ENCODE results near the gene TLE4.
"Not testable (repeated sequence)": the region's sequence is repeated elsewhere in the genome, so short reads cannot be mapped to it uniquely, and the experiment has no call there.

TLE4 gene

DNA sequence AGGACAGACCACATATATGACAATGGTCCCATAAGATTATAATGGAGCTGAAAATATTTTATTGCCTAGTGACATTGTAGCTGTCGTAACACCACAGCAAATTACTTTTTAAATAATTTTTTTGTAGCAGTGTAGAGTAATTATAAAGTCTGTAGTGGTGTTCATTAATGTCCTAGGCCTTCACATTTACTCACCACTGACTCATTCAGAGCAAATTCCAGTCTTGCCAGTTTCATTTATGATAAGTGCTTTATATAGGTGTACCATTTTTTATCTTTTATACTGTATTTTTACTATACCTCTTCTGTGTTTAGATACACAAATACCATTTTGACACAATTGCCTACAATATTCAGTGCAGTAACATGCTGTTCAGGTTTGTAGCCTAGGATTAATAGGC, 67.6 kb downstream of the TLE4 start:
- DNase-seq, result no peak

DNA sequence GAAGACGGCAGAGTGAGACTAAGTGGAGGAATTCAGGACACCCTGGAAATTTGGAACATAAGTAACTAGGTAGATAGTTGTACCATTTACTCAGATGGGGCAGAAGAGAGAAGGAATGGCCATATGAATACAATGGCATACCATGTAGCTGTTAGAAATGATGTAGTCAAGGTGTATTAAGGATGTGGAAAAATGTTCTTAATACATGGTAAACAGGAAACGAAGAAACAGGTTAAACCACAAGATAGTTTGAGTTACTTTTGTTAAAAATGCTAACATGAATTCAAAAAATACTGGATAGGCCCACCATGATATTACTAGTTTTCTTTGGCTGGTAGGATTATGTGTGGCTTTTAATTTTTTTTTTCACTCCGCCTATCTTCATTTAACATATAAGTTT, 68.3 kb downstream of the TLE4 start:
- not testable (repeated sequence) for DNase-seq

DNA sequence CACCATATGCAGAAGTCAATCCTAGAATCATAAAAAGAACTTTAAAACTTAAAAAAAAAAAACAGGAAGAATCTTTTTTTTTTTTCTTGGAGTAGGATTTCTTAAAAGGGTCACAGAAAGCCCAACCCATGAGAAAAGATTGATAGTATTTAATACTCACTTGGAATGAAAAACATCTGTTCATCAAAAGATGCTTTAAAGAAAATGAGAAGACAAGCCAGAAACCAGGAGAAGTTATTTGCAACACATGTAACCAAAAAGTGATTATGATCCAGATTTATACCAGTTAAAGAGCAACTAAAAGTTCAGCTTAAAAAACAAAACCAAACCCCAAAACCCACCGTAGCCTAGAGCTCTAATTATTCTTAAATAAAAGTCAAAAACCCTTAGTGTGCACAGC, 69.3 kb downstream of the TLE4 start:
- DNase-seq, result no peak

DNA sequence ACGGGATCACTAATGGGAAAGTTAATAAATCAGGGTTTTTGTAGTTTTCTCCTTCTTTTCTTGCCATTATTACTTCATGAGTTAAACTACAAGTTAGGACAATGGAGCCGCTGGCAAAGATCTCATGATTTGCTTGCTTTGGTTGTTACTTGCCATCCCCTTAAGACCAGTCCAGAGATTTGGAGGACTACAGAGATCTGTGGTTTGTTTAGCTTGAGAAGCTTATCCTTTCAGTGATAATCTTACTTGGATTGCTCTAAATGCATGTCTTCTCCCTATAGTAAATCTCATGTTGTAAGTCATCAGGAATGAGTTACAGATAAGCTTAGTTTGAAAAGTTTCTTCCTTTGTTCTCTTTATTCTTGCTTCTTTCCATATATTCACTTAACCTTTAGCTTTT, 70.9 kb downstream of the TLE4 start:
- DNase-seq, result no peak

DNA sequence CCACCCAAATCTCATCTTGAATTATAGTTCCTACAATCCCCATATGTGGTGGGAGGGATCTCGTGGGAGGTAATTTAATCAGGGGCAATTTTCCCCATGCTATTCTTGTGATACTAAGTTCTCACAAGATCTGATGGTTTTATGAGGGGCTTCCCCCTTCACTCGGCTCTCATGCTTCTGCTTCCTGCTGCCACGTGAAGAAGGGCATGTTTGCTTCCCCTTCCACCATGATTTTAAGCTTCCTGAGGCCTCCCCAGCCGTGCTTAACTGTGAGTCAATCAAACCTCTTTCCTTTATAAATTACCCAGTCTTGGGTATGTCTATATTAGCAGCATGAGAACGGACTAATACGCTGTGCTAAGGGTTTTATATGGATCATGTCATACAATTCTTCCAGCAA, 72.3 kb downstream of the TLE4 start:
- no peak for DNase-seq

DNA sequence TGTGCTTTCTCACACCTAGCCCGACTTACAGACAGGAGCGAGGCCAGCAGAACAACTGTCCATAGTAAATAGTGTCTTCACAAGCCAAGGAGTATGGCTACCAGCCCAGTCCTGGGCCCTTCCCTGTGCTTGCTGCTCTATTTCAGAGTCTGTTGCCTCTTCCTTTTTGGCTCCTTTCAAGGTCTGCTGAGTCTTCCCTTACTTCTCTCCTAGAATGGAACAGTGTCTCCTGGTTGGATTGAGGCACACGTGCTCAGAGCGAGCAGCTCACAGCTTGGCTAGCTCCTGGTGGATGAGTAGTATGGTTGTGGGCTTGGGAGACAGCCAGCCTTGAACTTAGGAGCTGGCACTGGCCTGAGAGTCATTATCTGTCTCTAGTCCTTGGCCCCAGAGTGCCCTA, 72.8 kb downstream of the TLE4 start:
- no peak for DNase-seq

DNA sequence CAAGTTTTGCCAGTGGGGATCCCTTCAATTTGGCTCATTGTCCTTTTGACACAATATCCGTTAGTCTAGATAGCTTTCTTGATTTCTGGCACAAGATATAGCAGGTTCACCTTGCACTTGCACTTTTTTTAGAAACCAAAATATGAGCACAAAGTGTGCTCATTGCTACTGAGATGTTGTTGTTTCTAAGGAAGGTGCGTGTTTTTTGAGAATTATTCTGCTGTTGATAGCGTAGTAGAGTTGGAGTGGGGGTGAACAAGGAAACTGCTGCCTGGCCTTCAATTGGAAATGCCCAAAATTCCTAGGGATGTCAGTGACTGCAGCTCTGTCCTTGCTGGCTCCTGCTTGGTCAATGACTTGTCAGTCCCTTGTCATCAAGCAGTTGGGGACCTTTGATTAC, 73.3 kb downstream of the TLE4 start:
- DNase-seq, result no peak

DNA sequence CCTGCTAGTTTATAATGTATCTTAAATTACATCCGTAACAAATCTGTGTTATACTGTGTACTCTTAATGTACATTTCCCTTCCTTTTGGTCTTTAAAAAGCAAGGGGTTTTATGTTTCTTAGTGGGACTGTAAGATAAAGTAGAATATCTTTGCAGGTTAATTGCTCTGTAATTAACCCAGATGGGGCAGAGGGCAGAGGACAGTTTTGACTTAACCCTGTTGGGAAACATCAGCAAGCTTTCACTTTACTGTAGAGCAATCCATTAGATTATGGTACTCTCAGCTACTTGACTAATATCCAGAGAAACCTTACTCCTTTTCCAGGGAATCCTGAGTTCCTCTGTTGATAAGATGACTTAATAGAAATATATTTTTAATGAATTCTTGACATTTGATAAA, 74.3 kb downstream of the TLE4 start:
- no peak for DNase-seq

DNA sequence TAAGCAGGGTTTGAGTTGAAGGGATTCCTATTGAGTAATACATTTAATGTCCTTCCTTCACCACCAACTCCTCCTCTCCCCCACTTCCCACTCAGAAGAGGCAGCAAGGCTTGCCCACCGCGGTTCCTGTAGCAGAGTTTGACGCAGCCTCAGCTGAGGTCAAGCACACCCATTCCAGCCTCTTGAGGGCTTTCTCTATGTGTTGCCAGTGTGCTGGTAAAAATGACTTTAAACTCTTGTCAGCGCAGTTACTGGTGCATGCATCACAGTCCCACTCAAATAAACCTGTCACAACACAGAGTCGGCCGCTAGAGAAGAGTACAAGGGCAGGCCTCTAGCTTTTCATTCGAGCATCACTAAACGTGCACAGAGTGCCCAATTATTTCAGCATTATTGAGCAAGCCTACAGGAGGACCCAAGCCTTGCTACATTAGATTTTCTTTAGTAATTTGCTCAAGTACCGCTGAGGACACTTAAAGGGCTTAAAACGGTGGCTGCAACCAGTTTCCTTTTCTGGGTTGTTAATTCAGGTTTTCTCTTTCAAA, 79.6 kb downstream of the TLE4 start:
- DNase-seq, result peak; percentile 93

DNA sequence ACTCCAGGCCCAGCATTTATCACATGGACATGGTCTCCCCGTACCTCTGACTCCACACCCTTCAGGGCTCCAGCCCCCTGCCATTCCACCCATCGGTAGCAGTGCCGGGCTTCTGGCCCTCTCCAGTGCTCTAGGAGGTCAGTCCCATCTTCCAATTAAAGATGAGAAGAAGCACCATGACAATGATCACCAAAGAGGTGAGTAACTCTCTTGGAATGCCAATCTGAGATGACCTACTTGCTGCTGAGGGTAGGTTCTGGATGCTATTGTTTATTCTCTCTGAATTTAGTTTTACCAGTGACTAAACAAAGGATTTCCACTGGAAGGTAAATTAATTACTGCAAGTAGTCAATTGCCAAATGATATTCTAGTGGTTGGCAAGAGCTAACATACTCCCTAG, 80.8 kb downstream of the TLE4 start:
- no peak for DNase-seq

DNA sequence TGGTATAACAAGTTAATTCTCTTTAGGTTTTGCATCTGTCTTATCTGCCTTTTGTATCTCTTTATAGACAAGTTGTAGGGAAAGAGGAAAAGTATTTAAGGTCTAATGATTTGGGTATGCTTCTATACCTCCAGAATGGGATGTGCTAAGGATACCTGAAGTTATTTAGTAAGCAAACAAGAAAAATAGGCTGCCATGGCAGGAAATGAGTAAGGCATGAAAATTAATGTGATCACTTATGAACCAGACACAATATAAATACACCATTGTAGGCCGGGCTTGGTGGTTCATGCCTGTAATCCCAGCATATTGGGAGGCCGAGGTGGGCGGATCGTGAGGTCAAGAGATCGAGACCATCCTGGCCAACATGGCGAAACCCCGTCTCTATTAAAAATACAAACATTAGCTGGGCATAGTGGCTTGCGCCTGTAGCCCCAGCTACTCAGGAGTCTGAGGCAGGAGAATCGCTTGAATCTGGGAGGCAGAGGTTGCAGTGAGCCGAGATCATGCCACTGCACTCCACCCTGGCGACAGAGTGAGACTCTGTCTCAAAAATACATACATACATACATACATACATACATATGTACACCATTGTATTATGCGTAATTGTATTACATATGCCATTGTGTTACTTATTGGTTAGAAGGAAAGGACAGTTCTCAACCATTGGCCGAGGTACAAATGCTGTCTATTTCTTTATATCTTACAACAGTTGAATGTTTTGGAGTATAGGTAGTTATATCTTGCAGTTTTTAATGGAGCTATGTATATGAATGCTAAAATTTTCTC, 83.0 kb downstream of the TLE4 start:
- DNase-seq, result not testable (repeated sequence)

DNA sequence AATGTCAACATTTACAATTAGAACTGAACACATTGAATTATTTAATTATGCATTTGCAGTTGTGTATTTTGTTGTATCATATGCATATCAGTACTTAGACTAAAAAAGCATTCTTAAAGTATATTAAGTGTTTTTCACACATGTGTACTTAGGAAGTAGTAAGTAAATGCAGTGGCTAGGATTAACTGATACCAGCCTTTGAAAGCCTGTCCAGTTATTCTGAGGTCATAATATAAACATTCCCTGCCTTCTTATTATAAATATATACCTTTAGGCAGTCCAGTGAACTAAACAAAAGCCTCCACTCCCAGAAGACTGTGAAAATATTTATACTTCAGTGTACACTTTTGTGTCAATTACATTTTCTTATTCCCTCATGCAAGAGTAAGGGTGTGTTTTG, 83.8 kb downstream of the TLE4 start:
- DNase-seq, result no peak

DNA sequence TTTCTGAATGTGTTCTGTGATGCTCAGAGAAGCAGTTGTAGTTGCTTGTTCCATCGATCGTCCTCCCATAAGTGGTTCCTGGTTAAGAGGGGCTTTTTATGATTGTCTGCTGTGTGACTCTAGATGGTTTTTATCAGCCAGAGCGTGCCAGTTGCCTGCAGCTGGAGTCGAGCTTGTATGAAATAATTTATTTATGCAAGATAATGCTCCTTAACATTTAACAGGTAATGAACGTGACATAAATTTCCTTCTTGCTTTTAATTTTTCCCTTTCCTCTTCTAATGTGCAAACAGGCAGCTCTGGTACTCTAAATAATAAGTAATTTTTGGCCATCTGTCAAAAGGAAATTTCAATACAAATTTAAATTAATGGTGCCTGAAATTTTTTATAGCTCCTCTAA, 84.4 kb downstream of the TLE4 start:
- DNase-seq, result no peak

DNA sequence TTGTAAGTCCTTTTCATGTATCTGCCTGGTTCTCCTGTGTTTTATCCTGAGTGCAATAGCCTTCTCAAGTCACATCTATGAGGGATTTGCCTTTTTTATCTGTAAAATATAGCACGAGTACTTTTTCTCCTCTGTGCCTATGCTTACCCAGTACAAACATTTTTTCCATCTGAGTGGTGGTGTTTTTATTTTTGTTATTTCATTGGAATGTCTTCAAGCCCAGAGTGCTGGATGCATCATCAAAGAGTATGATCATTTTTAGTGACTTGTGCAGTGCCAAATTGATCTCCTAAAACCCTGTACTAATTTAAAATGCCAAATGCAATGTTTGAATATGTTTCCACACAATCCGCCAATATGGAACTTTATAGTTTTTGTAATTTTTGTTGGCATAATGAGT, 86.1 kb downstream of the TLE4 start:
- no peak for DNase-seq

DNA sequence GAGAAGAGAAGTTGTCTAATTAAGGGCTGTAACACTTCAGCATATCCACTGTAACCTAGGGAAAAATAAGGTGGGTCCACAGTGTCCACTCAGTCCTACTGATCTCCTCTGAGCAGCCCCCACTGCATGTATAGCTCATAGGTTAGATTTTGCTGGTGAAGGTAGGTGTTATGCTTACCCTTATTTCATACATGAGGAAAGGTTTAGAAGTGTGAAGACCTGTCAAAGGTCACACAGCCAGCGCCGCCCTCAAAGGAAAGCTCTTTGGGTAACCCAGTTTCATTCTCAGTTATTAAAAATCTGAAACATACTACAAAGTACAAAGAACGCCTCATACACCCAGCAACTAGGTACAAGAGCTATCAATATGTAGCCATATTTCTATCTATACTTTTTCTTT, 87.2 kb downstream of the TLE4 start:
- DNase-seq, result no peak

DNA sequence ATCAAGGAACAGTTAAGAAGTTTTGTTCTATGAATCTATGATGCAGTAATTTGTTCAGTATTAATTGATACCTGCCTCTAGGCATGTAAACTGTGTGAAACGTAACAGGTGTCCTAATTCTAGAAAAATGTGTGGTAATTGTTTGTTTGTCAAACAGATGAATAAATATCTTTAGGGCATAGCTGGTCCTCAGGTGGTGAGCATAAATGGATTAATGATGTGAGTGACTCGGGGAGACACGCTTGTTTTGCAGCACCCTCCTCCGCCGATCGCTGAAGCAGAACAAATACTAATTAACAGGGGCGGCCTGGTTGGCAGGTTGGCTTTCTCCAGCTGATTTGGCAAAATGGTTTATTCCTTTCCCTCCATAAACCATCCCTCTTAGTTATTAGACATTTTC, 88.8 kb downstream of the TLE4 start:
- DNase-seq, result peak; percentile 71

DNA sequence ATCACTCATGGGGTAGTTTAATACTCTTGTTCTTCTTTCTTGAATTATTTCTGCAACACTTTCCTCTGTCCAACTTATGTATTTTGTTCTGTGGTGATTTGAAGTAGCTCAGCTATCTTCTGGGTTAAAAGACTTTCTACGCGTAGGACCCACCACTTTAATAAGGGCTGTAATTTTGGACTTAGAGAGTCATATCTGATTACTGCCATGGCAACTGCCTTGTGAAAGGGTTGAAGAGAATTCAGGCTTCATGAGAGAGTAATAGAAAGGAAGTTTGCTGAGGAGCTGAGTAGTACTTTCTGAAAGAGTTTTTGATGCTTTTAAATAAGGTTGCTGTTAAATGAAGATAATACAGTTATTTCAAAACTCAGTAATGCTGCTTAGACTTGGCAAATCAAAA, 89.5 kb downstream of the TLE4 start:
- peak; percentile 51 for DNase-seq

DNA sequence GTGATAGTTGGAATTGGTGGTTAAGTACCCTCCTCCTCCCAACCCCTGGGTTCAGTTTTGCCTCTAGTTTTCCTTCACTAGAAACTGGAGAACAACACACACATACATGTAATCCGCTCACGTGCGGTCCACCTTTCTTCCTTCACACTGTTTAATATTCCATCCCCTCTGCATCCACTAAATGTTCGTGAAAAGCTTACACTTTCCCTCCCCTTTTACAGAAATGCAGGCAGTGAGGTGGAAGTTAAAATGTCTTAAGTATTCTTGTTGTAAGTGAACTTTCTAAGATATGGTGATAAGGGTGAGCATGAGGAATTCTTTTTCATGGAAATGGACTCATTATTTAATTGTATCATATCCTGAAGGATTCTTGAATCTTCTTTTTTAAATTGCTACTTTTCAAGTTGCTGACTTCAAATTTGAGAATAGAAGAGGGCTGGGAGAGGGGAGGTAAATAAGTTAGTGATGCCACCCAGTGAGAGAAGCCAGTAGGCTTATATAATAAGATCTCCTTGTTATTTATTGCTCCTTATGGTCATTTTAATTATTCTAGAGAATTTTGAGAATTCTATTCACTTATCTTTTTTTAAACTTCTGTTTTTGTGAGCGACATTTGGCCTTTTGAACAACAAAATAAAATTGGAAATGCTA, 90.2 kb downstream of the TLE4 start:
- peak; percentile 52 for DNase-seq

DNA sequence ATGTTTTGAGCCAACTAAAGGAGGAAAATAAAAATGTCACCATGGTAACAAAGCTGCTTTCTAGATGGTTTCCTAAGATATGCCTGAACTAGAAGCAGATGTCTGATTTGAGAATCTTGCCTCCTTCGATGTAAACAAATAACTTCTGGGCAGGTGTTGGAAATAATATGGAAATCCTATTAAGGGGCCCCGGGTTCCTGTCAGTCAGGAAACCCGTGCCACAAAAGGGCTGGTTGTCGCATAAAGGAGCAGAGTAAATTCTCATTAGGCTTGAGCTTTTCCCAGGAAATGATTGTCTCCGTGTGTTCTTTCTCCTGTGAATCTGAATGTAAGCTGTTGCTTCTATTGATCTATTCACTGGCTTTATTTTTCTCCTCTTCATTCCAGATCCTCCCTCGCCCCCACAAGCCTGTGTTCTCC, 90.8 kb downstream of the TLE4 start:
- peak; percentile 78 for DNase-seq

DNA sequence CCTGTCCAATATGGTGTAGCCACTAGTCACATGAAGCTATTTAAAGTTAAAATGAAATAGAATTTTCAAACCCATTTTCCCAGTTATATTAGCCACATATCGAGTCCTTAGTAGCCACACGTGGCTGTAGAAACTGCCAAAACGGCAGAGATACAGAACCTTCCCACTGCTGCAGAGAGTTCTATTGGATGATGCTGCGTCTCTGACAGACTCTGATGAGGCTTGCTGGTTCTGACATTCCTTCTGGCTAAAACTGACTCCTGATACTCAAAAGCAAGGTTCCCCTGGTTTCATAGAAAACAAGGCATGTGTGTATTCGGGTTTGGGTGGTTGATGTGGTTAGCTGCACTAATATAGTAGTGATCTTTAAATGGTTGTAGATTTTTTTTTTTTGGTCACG, 91.5 kb downstream of the TLE4 start:
- peak; percentile 56 for DNase-seq

DNA sequence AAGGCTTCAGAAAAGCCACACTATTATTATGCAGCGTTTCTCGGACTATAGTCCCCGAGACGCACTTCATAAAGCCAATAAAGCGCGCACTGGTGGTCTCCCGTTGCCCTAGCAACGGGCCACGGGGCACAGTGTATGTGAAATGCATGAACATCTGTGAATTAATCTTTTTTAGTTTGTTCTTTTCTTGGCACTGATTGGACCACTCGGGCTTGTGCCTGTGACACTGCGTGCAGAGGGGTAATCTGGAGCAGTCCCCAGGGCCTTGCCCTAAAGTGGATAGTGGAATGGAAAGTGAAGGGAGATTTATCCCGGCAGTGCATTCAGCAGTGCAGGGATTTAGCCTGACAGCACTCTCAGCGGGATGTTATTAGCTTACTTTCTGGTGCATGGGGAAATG, 92.1 kb downstream of the TLE4 start:
- DNase-seq, result peak; percentile 92

DNA sequence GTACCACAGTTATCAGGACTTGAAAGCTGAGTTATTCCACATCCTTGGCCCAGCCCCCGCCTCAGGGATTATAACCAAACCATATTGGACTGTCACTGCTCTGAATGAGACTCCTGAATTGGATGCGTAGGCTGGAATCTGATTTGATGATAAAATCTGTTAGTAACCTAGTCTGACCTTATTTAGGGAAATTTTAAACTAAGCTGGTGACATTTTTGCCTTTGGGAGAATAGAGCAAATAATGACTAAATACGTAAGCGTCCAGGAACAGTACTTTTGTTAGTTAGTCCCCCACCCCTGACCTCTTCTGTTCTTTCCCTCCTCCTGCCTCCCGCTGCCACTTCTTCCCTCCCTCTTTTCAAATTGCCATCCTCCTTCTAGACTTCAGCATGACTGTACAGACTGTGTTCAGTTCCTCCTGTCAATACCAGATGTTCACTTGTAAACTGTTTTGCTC, 92.6 kb downstream of the TLE4 start:
- peak; percentile 82 for DNase-seq

DNA sequence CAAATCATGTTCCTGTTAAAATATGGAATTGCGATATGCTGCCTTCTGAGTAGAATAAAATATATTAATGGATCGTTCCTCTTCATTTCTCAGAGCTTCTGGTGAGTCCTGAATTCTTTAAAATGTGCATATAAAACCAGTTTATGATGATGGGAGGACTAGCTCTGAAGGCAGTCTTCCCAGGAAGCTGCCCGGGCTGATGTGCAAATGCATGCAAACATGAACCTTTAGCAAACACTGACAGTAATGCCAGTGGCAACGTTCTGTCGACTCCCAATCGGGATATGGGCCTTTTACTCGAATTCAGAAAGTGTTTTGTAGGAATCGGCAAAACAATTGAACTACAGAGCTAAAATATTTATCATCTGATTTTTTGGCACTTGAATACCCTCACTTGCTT, 93.6 kb downstream of the TLE4 start:
- DNase-seq, result peak; percentile 18

DNA sequence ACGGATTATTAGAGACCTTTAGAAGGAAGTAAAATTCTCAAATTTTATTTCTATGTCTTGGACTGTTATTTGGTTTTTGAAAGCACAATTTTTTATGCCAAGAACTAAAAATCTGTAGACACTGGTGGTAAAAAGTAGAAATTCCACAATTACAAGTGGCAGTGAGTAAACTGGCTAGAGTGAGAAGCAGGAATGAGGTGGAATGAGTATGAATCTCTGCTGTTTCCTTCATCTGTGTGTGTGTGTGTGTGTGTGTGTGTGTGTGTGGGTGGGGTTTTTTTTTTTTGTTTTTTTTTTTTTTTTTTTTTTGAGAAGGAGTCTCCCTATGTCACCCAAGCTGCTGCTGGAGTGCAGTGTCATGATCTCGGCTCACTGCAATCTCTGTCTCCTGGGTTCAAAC, 94.2 kb downstream of the TLE4 start:
- no peak for DNase-seq
